Stimulated activated CD8-positive, alpha-beta memory T cell treated with anti-CD3 and anti-CD28 coated beads, Interleukin-12 subunit alpha, Interleukin-12 subunit beta, amount 100 ng/mL, for 1 hour (primary cell): ENCODE data around the gene CHST1.

Source experiments
- DNase-seq: peaks from one replicate; pipeline ENCODE4 v3.0.0-alpha.2; 2020; ENCODE audit warnings: low read depth

Gene CHST1

GRCh38 chr11:45659818-45660160 lies 5.6 kb downstream of the CHST1 start:
- no peak for DNase-seq

DNA sequence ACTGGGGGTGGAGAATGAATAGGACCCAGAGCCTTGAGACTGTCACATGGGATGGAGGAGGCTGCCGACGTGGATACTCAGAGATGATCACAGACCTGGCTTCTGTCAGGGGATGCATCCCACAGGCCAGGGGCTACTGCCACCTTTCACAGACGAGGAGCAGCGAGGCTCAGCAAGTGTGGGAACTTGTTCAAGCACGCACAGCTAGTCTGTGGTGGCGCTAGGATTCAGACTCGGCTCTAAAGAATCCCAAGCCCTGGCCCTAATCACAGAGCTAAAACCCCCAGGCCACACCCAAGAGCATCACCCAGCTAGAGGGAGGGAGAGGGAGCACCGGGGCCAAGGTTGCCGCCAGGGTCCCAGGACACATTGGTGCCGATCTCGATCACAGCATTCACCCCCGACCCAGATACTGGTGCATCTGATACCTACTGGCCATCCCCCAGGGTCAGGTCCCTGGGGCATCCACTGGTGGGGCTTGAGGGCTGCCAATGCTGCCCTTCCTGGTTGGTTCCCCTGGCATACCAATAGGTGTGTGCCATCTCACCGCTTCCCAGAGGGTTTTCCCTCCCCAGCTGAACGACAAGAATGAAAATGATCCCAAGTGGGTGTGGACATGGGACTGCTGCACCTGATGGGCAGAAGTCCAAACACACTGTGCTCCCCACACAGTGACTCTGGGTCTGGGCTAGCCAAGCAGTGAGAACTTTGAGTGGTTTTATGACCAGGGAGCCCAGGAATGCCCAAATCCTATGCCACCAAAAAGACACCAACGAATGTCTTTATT lies 6.2 kb downstream of the CHST1 start:
- DNase-seq, result no peak

- no peak for DNase-seq
Observed at GRCh38 chr11:45658292-45658991, 7.0 kb downstream of the CHST1 start.

- no peak for DNase-seq
Observed at GRCh38 chr11:45657496-45658260, 7.7 kb downstream of the CHST1 start.

DNA sequence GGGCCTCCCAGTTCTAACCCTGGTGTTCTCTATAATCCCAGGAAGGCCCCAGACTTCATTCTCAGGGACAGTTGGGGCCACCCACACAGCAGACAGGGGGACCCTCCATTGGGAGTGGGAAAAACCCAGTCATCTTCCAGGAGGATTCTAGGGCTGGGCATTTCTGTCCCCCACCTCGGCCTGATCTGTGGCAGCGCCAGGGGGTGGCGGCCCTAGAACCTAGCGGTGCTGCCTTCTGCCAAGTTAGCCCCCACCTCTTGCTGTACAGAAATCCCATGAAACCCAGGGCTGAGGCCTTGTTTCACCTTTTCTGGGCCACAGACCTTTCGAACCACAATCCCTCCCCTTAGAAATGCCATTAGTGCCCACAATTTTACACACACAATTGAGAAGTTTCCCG lies 9.6 kb downstream of the CHST1 start:
- DNase-seq, result no peak

DNA sequence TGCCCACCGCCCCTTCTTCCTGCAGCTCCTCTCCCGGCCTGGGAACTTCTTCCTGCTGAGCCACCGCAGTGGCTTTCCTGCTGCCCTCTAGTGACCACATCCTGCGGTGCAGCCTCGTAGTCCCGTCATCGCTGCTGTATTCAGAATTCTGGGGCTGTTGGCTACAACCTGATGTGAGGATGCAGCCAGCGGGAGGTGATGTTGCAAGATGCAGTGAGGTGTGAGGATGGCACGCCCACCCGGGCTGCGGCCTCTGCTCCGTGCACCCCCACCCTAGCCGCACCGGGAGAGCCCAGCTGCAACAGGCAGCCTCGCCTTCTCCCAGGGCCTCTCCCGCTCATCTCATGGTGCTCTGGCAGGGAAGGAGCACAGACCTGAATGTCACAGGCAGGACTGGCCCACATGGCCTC lies 10.1 kb downstream of the CHST1 start:
- DNase-seq, result peak; percentile 25

- DNase-seq, result no peak
Observed at GRCh38 chr11:45655012-45655283, 10.5 kb downstream of the CHST1 start.

- no peak for DNase-seq
Observed at GRCh38 chr11:45654231-45655011, 11.0 kb downstream of the CHST1 start.

DNA sequence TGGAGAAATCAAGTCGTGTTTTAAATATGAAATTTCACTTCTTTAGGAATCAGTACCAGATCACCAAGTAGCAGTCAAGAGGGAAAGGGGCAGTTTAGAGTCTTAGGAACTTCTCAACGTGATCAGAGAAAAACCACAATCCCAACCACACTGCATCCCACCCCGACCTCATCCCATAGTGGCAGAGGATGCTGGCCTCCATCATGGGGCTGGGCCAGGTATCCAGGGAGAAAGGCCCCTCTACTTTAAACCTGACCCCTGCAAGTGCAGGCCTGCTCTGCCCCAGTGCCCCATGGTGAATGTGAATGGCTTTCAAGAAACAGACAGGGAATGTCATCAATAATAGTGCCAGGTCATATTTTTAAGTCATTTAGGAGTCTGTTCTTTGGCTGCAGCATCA lies 12.1 kb downstream of the CHST1 start:
- DNase-seq, result no peak

- no peak for DNase-seq
Observed at GRCh38 chr11:45652781-45653180, 12.6 kb downstream of the CHST1 start.

GRCh38 chr11:45651841-45652749 lies 13.3 kb downstream of the CHST1 start:
- no peak for DNase-seq

- no peak for DNase-seq
Observed at GRCh38 chr11:45651156-45651555, 14.3 kb downstream of the CHST1 start.

DNA sequence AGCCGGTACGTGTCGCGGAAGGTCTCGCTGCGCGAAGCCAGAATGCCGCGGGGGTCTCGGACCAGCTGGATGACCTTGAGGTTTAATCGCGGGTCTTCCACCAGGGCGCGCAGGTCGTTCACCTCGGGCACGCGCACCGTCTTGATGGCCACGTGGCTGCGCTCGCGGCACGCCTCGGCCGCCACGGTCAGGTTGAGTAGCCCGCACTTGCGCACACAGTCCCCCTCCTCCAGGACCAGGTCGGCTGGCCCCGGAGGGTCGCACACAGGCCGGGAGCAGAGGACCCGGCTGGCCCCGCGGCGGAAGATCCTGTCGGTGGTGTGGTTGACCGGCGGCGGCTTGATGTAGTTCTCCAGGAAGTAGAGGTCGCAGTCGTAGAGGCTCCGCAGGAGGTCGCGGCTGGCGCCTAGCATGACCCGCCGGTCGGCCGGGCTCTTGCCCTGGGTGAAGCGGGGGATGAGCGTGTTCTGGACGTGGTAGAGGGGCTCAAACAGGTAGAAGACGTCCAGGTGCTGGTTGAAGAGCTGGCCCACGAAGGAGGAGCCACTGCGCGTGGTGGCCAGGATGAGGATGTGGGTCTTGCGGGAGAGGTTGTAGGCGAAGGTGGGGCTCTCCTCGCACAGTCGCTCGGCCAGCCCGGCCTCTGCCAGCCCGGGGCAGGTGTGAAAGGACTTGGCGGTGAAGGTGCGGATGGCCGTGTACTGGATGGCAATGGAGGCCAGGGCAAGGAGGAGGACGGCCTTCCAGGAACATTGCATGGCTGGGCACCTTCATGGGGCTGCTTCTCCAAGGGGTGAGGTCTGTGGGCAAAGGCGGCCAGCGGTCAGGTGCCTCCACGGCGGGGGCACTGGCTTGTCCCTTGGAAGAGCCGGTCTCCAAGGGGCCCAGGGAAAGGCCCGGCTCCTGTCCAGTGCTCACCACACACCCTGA lies 15.0 kb downstream of the CHST1 start:
- no peak for DNase-seq

GRCh38 chr11:45649544-45650165 lies 15.8 kb downstream of the CHST1 start:
- no peak for DNase-seq

GRCh38 chr11:45648931-45649330 lies 16.5 kb downstream of the CHST1 start:
- DNase-seq, result no peak

GRCh38 chr11:45647786-45648185 lies 17.6 kb downstream of the CHST1 start:
- no peak for DNase-seq

- no peak for DNase-seq
Observed at GRCh38 chr11:45647329-45647728, 18.1 kb downstream of the CHST1 start.

GRCh38 chr11:45646275-45646927 lies 19.0 kb downstream of the CHST1 start:
- no peak for DNase-seq
